Smooth muscle cell (in vitro differentiated cells): ENCODE results near the gene ROBO1. TPM values are rescaled to one million over a fixed set of nuclear protein-coding genes. Genes with fewer than 3 reads are reported as not detected.
"Not testable (repeated sequence)": the region's sequence is repeated elsewhere in the genome, so short reads cannot be mapped to it uniquely, and the experiment has no call there.

Source experiments
- DNase-seq: peaks from one replicate; lab custom pipeline; 2025; ENCODE audit not compliant: unreplicated experiment; lab: John Stamatoyannopoulos, UW
- H2AFZ ChIP-seq: fragments of 200-600 bp; sonication (generic); 2 replicates; pipeline ENCODE4 v1.6.0; 2016; ENCODE audit warnings: antibody characterized with exemption, low read depth, mild to moderate bottlenecking
- H3F3A ChIP-seq: fragments of 200-600 bp; sonication (generic); 2 replicates; pipeline ENCODE4 v1.6.0; 2017; ENCODE audit warnings: antibody characterized with exemption, low read depth
- H3K27ac ChIP-seq: fragments of 200-600 bp; sonication (generic); 2 replicates; pipeline ENCODE4 v1.5.1; 2016; ENCODE audit warnings: low read depth, mild to moderate bottlenecking
- H3K27me3 ChIP-seq: fragments of 200-600 bp; sonication (generic); 2 replicates; pipeline ENCODE4 v1.6.1; 2016; ENCODE audit warnings: low read depth, mild to moderate bottlenecking
- H3K36me3 ChIP-seq: fragments of 200-600 bp; sonication (generic); 2 replicates; pipeline ENCODE4 v1.5.1; 2016; ENCODE audit warnings: low read depth
- H3K4me1 ChIP-seq: fragments of 200-600 bp; sonication (generic); 2 replicates; pipeline ENCODE4 v1.5.1; 2016; ENCODE audit warnings: low read depth
- H3K4me2 ChIP-seq: fragments of 200-600 bp; sonication (generic); 2 replicates; pipeline ENCODE4 v1.6.0; 2016; ENCODE audit warnings: mild to moderate bottlenecking
- H3K4me3 ChIP-seq: fragments of 200-600 bp; sonication (generic); 2 replicates; pipeline ENCODE4 v1.5.1; 2016; ENCODE audit warnings: mild to moderate bottlenecking
- H3K79me2 ChIP-seq: fragments of 200-600 bp; sonication (generic); 2 replicates; pipeline ENCODE4 v1.6.0; 2016; ENCODE audit warnings: low read depth, mild to moderate bottlenecking
- H3K9ac ChIP-seq: fragments of 200-600 bp; sonication (generic); 2 replicates; pipeline ENCODE4 v1.6.0; 2016; ENCODE audit warnings: low read depth
- H3K9me3 ChIP-seq: fragments of 200-600 bp; sonication (generic); replicated peaks from 2 replicates; pipeline ENCODE4 v1.5.1; 2016; ENCODE audit warnings: low read depth
- H4K20me1 ChIP-seq: fragments of 200-600 bp; sonication (generic); 2 replicates; pipeline ENCODE4 v1.6.0; 2016; ENCODE audit warnings: low read depth
- WGBS: methylation state at CpG from one replicate; pipeline ENCODE4 v1.1.7; 2016; ENCODE audit warnings: low lambda C conversion rate; 5-methylcytosine and 5-hydroxymethylcytosine counted together
- polyA plus RNA-seq: library from polyadenylated mRNA; unstranded; fragments of >200 nt; fragmentation: Nextera tagmentation; extraction: Ambion mirVana; gene quantifications from 2 replicates; pipeline ENCODE4 v1.2.1, GENCODE V29; 2016
- total RNA-seq: library from RNA; depleted of rRNA; stranded (reverse); fragments of >200 nt; gene quantifications from 2 replicates; pipeline ENCODE4 v1.2.3, GENCODE V29; 2014
- TF ChIP-seq, protein P1 (sequence below): fragments of 200-600 bp; sonication (generic); IDR thresholded peaks from 2 replicates; pipeline ENCODE4 v1.5.1; 2017; ENCODE audit warnings: borderline replicate concordance, mild to moderate bottlenecking, antibody characterized with exemption; ENCODE audit not compliant: insufficient read depth, poor library complexity, severe bottlenecking

Gene ROBO1
- total and polyA plus RNA-seq, 2 experiments from 2014 or later: 30.5 to 79.5 TPM

DNA sequence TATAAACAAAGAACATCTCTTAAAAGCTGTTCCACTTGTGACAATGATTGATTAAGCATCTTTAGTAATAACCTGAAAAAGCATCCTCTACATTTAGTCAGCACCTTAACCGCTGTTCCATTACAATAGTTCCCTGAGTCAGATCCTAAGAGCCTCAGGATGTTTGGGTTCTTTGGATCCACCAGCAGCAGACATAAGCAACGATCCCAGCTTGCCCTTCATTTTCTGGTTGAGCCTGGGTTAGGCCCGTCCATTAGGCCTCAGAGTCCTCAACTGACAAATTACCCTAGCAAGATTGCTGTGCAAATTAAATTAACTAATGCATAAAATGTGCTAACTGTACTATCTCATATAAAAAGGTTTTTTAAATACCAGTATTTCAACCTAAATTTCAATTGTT, 42.3 kb upstream of the ROBO1 start:
- Histone ChIP-seq H3K4me1 (no peaks in the 10 kb centered on the region), H3K79me2 (no peaks in the 10 kb centered on the region), H3K9ac (no peak overlapping the region), H3K27ac (no peak overlapping the region), H3K27me3 (no peaks in the 10 kb centered on the region), H2AFZ (no peak overlapping the region), H3K36me3 (no peaks in the 10 kb centered on the region), H3K9me3 (no peaks in the 10 kb centered on the region), H3K4me3 (no peak overlapping the region), H3K4me2 (no peak overlapping the region), H4K20me1 (no peaks in the 10 kb centered on the region), H3F3A (no peaks in the 10 kb centered on the region)
- DNase-seq: no peak
- TF ChIP-seq, protein P1, sequence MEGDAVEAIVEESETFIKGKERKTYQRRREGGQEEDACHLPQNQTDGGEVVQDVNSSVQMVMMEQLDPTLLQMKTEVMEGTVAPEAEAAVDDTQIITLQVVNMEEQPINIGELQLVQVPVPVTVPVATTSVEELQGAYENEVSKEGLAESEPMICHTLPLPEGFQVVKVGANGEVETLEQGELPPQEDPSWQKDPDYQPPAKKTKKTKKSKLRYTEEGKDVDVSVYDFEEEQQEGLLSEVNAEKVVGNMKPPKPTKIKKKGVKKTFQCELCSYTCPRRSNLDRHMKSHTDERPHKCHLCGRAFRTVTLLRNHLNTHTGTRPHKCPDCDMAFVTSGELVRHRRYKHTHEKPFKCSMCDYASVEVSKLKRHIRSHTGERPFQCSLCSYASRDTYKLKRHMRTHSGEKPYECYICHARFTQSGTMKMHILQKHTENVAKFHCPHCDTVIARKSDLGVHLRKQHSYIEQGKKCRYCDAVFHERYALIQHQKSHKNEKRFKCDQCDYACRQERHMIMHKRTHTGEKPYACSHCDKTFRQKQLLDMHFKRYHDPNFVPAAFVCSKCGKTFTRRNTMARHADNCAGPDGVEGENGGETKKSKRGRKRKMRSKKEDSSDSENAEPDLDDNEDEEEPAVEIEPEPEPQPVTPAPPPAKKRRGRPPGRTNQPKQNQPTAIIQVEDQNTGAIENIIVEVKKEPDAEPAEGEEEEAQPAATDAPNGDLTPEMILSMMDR: no peak
- 76% methylated on average over 3 of the region's 3 CpGs for WGBS

DNA sequence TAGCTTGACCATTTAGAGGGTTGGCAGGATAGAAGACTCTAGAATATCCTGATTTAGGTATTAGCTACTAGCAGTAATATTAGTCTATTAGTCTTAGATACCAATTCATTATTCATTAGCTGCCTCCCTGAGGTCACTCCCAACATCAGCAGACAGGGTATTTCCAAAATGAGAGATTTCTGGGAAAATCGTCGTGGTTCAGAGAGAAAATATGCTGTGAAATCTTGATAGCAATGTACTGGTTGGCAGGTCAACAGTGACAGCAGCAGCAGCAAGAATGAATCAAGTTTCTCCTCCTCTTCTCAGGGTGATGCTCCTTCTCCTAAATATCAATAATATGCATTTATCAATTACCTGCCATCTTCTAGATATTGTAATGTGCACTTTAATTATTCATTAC, 41.3 kb upstream of the ROBO1 start:
- Histone ChIP-seq H3K27ac (no peak overlapping the region), H4K20me1 (no peaks in the 10 kb centered on the region), H3K4me1 (no peaks in the 10 kb centered on the region), H3K27me3 (no peaks in the 10 kb centered on the region), H3F3A (no peaks in the 10 kb centered on the region), H3K4me2 (no peak overlapping the region), H3K9ac (no peak overlapping the region), H3K4me3 (no peak overlapping the region), H3K36me3 (no peaks in the 10 kb centered on the region), H3K79me2 (no peaks in the 10 kb centered on the region), H3K9me3 (no peaks in the 10 kb centered on the region), H2AFZ (no peak overlapping the region)
- WGBS: 77% methylated on average over 2 of the region's 2 CpGs
- no peak for DNase-seq
- TF ChIP-seq, protein P1: no peak

DNA sequence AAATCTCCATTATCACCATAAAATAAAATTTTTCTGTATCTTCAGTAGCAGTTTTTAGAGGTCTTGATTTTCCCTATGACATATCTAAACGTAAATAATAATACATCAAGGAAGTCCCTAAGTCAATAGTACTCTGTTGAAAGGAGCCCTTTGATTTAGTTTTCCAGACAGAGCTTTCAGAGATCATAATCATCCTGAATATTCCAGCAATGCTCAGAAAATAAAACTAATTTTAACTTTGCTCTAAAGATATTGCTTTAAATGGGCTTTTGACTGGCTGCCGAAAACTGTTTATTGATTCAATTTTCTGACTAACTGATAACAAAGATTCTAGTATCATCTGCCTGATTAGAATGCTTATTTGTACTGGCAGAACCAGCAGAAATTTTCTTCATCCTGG, 40.7 kb upstream of the ROBO1 start:
- no peaks in the 10 kb centered on the region for H3K36me3 ChIP-seq
- no peak for DNase-seq
- no peak overlapping the region for H3K4me3 ChIP-seq
- H3K4me1 ChIP-seq: no peaks in the 10 kb centered on the region
- H3K9me3 ChIP-seq: no peaks in the 10 kb centered on the region
- no peaks in the 10 kb centered on the region for H3K27me3 ChIP-seq
- WGBS: 84% methylated on average over 2 of the region's 2 CpGs
- H3F3A ChIP-seq: no peaks in the 10 kb centered on the region
- no peak overlapping the region for H3K9ac ChIP-seq
- TF ChIP-seq, protein P1: no peak
- no peaks in the 10 kb centered on the region for H3K79me2 ChIP-seq
- no peak overlapping the region for H3K4me2 ChIP-seq
- H4K20me1 ChIP-seq: no peaks in the 10 kb centered on the region
- no peak overlapping the region for H3K27ac ChIP-seq
- H2AFZ ChIP-seq: no peak overlapping the region

DNA sequence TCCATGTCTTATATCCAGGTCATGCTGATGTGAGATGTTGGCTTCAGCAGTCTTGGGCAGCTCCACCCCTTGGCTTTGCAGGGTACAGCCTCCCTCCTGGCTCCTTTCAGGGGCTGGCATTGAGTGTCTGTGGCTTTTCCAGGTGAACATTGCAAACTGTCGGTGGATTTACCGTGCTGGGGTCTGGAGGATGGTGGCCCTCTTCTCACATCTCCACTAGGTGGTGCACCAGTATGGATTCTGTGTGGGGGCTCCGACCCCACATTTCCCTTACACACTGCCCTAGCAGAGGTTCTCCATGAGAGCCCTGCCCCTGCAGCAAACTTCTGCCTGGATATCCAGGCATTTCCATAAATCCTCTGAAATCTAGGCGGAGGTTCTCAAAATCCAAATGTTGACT, 22.4 kb upstream of the ROBO1 start:
- H3K79me2 ChIP-seq, H3K4me1 ChIP-seq, H3K27me3 ChIP-seq, H3K36me3 ChIP-seq, H3K27ac ChIP-seq, H3K4me2 ChIP-seq, H3K9me3 ChIP-seq, H3F3A ChIP-seq, H3K4me3 ChIP-seq, H2AFZ ChIP-seq, H3K9ac ChIP-seq, DNase-seq, H4K20me1 ChIP-seq: not testable (repeated sequence)
- 78% methylated on average over 4 of the region's 4 CpGs for whole genome bisulfite sequencing
